ENCODE data around the gene LPIN3. TPM values are rescaled to one million over a fixed set of nuclear protein-coding genes. Genes with fewer than 3 reads are reported as not detected.

LPIN3 gene
- total RNA-seq, 2 experiments from 2014 or later, result 1.9 to 2.4 TPM

GRCh38 chr20:41355598-41356203 is 15.1 kb downstream of the LPIN3 start:
- POLR2A ChIA-PET, result no interaction called here
- H3K27ac Mint-ChIP-seq, result no peak overlapping the region
- ATAC-seq (ENCODE audit: poor library complexity), result no peak
- no peaks in the 10 kb centered on the region for H3K36me3 Mint-ChIP-seq (ENCODE audit: low read depth)
- no peaks in the 10 kb centered on the region for H3K9me3 ChIP-seq (ENCODE audit: control insufficient read depth in 1 of 2, insufficient read depth in 1 of 2, low read length in 2 of 2)
- H3K4me3 ChIP-seq (ENCODE audit: low read length), result no peak overlapping the region
- no peaks in the 10 kb centered on the region for H3K27me3 Mint-ChIP-seq
- no peak overlapping the region for H3K4me3 Mint-ChIP-seq
- CTCF ChIA-PET, result no interaction called here
- intact Hi-C loops (cut with DNase I, micrococcal nuclease), result no loop called here
- H3K4me1 ChIP-seq (ENCODE audit: insufficient read depth, low read length), result no peaks in the 10 kb centered on the region
- no peaks in the 10 kb centered on the region for H3K27me3 ChIP-seq (ENCODE audit: control insufficient read depth in 1 of 2, insufficient read depth in 2 of 2, low read length in 2 of 2)
- H3K27ac ChIP-seq (ENCODE audit: low read depth in 1 of 2, low read length in 2 of 2), result no peak overlapping the region
- H3K36me3 ChIP-seq (ENCODE audit: insufficient read depth, low read length), result no peaks in the 10 kb centered on the region
- no peaks in the 10 kb centered on the region for H3K4me1 Mint-ChIP-seq (ENCODE audit: low read depth)
- no peaks in the 10 kb centered on the region for H3K9me3 Mint-ChIP-seq
- TF ChIP-seq, protein P1, sequence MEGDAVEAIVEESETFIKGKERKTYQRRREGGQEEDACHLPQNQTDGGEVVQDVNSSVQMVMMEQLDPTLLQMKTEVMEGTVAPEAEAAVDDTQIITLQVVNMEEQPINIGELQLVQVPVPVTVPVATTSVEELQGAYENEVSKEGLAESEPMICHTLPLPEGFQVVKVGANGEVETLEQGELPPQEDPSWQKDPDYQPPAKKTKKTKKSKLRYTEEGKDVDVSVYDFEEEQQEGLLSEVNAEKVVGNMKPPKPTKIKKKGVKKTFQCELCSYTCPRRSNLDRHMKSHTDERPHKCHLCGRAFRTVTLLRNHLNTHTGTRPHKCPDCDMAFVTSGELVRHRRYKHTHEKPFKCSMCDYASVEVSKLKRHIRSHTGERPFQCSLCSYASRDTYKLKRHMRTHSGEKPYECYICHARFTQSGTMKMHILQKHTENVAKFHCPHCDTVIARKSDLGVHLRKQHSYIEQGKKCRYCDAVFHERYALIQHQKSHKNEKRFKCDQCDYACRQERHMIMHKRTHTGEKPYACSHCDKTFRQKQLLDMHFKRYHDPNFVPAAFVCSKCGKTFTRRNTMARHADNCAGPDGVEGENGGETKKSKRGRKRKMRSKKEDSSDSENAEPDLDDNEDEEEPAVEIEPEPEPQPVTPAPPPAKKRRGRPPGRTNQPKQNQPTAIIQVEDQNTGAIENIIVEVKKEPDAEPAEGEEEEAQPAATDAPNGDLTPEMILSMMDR (IDR thresholded peaks at IDR 0.05), result no peak
- no peak for DNase-seq

DNA sequence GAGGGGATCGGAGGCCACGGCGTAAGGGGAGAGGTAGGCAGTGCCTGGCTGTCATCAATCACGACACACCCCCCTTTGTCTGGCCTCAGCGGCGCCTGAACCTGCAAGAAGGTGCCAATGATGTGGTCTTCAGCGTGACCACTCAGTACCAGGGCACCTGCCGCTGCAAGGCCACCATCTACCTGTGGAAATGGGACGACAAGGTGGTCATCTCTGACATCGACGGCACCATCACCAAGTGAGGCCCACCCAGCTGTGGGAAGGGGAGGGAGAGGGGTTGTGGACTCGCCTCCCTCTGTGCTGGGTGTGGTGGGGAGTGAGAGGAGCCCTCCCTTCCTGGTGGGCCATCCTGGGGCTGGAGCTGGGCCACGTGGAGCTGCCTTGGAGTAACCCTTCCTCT is 16.3 kb downstream of the LPIN3 start:
- ChIA-PET POLR2A (no interaction called here), CTCF (no interaction called here)
- H3K9me3 Mint-ChIP-seq, result no peaks in the 10 kb centered on the region
- TF ChIP-seq, protein P1 (IDR thresholded peaks at IDR 0.05), result no peak
- H3K27me3 Mint-ChIP-seq, result no peaks in the 10 kb centered on the region
- DNase-seq, result no peak
- intact Hi-C loops (cut with DNase I, micrococcal nuclease), result no loop called here
- Histone ChIP-seq H3K36me3 (ENCODE audit: insufficient read depth, low read length) (no peaks in the 10 kb centered on the region), H3K9me3 (ENCODE audit: control insufficient read depth in 1 of 2, insufficient read depth in 1 of 2, low read length in 2 of 2) (no peaks in the 10 kb centered on the region), H3K27ac (ENCODE audit: low read depth in 1 of 2, low read length in 2 of 2) (no peak overlapping the region), H3K27me3 (ENCODE audit: control insufficient read depth in 1 of 2, insufficient read depth in 2 of 2, low read length in 2 of 2) (no peaks in the 10 kb centered on the region), H3K4me1 (ENCODE audit: insufficient read depth, low read length) (no peaks in the 10 kb centered on the region), H3K4me3 (ENCODE audit: low read length) (no peak overlapping the region)
- ATAC-seq (ENCODE audit: poor library complexity), result no peak
- no peak overlapping the region for H3K27ac Mint-ChIP-seq
- no peaks in the 10 kb centered on the region for H3K36me3 Mint-ChIP-seq (ENCODE audit: low read depth)
- no peaks in the 10 kb centered on the region for H3K4me1 Mint-ChIP-seq (ENCODE audit: low read depth)
- H3K4me3 Mint-ChIP-seq, result no peak overlapping the region

- no peaks in the 10 kb centered on the region for H3K27me3 Mint-ChIP-seq
- no peak overlapping the region for H3K4me3 Mint-ChIP-seq
- Histone ChIP-seq H3K4me3 (ENCODE audit: low read length) (no peak overlapping the region), H3K9me3 (ENCODE audit: control insufficient read depth in 1 of 2, insufficient read depth in 1 of 2, low read length in 2 of 2) (no peaks in the 10 kb centered on the region), H3K27me3 (ENCODE audit: control insufficient read depth in 1 of 2, insufficient read depth in 2 of 2, low read length in 2 of 2) (no peaks in the 10 kb centered on the region), H3K4me1 (ENCODE audit: insufficient read depth, low read length) (no peaks in the 10 kb centered on the region), H3K27ac (ENCODE audit: low read depth in 1 of 2, low read length in 2 of 2) (no peak overlapping the region), H3K36me3 (ENCODE audit: insufficient read depth, low read length) (no peaks in the 10 kb centered on the region)
- ChIA-PET CTCF (no interaction called here), POLR2A (no interaction called here)
- H3K27ac Mint-ChIP-seq, result no peak overlapping the region
- H3K36me3 Mint-ChIP-seq (ENCODE audit: low read depth), result no peaks in the 10 kb centered on the region
- intact Hi-C loops (cut with DNase I, micrococcal nuclease), result no loop called here
- no peaks in the 10 kb centered on the region for H3K9me3 Mint-ChIP-seq
- no peaks in the 10 kb centered on the region for H3K4me1 Mint-ChIP-seq (ENCODE audit: low read depth)
- TF ChIP-seq, protein P1 (IDR thresholded peaks at IDR 0.05), result no peak
- no peak for ATAC-seq (ENCODE audit: poor library complexity)
- DNase-seq, result no peak
Observed at GRCh38 chr20:41357424-41358163, 17.0 kb downstream of the LPIN3 start.
